SU-DHL-6 (cell line): Measurements from ENCODE around the gene COQ2.
"Not testable (repeated sequence)": the region's sequence is repeated elsewhere in the genome, so short reads cannot be mapped to it uniquely, and the experiment has no call there.

Experiments used
- CTCF ChIP-seq: fragments of 200-600 bp; sonication (generic); IDR thresholded peaks from one replicate; pipeline ENCODE4 v1.5.1; 2017; ENCODE audit warnings: antibody characterized with exemption, mild to moderate bottlenecking, low read length, moderate library complexity; ENCODE audit not compliant: insufficient read depth, poor library complexity, severe bottlenecking
- EZH2phosphoT487 ChIP-seq: fragments of 200-600 bp; sonication (generic), shearing (Covaris generic); conservative IDR thresholded peaks from 2 replicates; pipeline ENCODE4 v1.6.1; 2018; ENCODE audit warnings: mild to moderate bottlenecking, antibody characterized with exemption, low read length, moderate library complexity, mixed read lengths

- TF ChIP-seq CTCF, EZH2phosphoT487: not testable (repeated sequence)
Observed at GRCh38 chr4:83290059-83290774, 5.6 kb upstream of the COQ2 start.
